Glomerular visceral epithelial cell (primary cell): ENCODE measurements around the gene AKAP13.
"Not testable (repeated sequence)": the region's sequence is repeated elsewhere in the genome, so short reads cannot be mapped to it uniquely, and the experiment has no call there.

Source experiments
- DNase-seq: peaks from one replicate; pipeline ENCODE4 v3.0.0-alpha.2; 2016; ENCODE audit errors: extremely low spot score

The AKAP13 gene

GRCh38 chr15:85348048-85348766 lies 32.2 kb upstream of the AKAP13 start:
- DNase-seq = not testable (repeated sequence)

GRCh38 chr15:85349062-85349461 lies 31.3 kb upstream of the AKAP13 start:
- DNase-seq = not testable (repeated sequence)

GRCh38 chr15:85350395-85350794 lies 30.0 kb upstream of the AKAP13 start:
- no peak for DNase-seq

GRCh38 chr15:85351501-85351900 lies 28.9 kb upstream of the AKAP13 start:
- DNase-seq = not testable (repeated sequence)

- no peak for DNase-seq
These were observed 28.4 kb upstream of the AKAP13 start for GRCh38 chr15:85351965-85352364.

- DNase-seq = no peak
These were observed 26.9 kb upstream of the AKAP13 start for GRCh38 chr15:85353516-85353915.

- peak; percentile 84 for DNase-seq
These were observed 25.9 kb upstream of the AKAP13 start for GRCh38 chr15:85354461-85354860.

- no peak for DNase-seq
These were observed 25.5 kb upstream of the AKAP13 start for GRCh38 chr15:85354948-85355347.

GRCh38 chr15:85356276-85356675 lies 24.1 kb upstream of the AKAP13 start:
- DNase-seq = no peak

GRCh38 chr15:85361323-85361722 lies 19.1 kb upstream of the AKAP13 start:
- no peak for DNase-seq

GRCh38 chr15:85362436-85363081 lies 17.8 kb upstream of the AKAP13 start:
- no peak for DNase-seq

GRCh38 chr15:85365980-85366379 lies 14.4 kb upstream of the AKAP13 start:
- DNase-seq = no peak

GRCh38 chr15:85367741-85368140 lies 12.7 kb upstream of the AKAP13 start:
- no peak for DNase-seq

GRCh38 chr15:85374831-85375230 lies 5.6 kb upstream of the AKAP13 start:
- no peak for DNase-seq

- no peak for DNase-seq
These were observed 3.1 kb upstream of the AKAP13 start for GRCh38 chr15:85377269-85377668.

- DNase-seq = no peak
These were observed 2.4 kb upstream of the AKAP13 start for GRCh38 chr15:85377986-85378385.

- peak; percentile 42 for DNase-seq
These were observed 836 bp upstream of the AKAP13 start for GRCh38 chr15:85379403-85380131.

GRCh38 chr15:85380812-85381642 lies 624 bp downstream of the AKAP13 start:
- no peak for DNase-seq

GRCh38 chr15:85381850-85382751 lies 1.7 kb downstream of the AKAP13 start:
- no peak for DNase-seq

- DNase-seq = no peak
These were observed 2.5 kb downstream of the AKAP13 start for GRCh38 chr15:85382942-85383341.
